Trophoblast cell (in vitro differentiated cells and primary cell): ENCODE data around the gene PAMR1.

Experiments
- DNase-seq, 2 donors: peaks; one replicate each; pipeline ENCODE4 v3.0.0-alpha.2; 2016
- H2AFZ ChIP-seq: 2 replicates; pipeline ENCODE4 v1.6.1; 2013; ENCODE audit warnings: low read length, moderate library complexity, mild to moderate bottlenecking; ENCODE audit not compliant: insufficient read depth, poor library complexity
- H2AK5ac ChIP-seq: 2 replicates; pipeline ENCODE4 v1.6.1; 2013; ENCODE audit warnings: mild to moderate bottlenecking, low read length
- H2BK120ac ChIP-seq: 2 replicates; pipeline ENCODE4 v1.6.1; 2013; ENCODE audit warnings: low read length, mild to moderate bottlenecking, moderate library complexity; ENCODE audit not compliant: insufficient read depth, poor library complexity
- H2BK12ac ChIP-seq: 2 replicates; pipeline ENCODE4 v1.6.1; 2013; ENCODE audit warnings: mild to moderate bottlenecking, low read length, moderate library complexity
- H2BK5ac ChIP-seq: 2 replicates; pipeline ENCODE4 v1.6.1; 2013; ENCODE audit warnings: low read length, low read depth, moderate library complexity, mild to moderate bottlenecking; ENCODE audit not compliant: poor library complexity
- H3K14ac ChIP-seq: 2 replicates; pipeline ENCODE4 v1.6.1; 2013; ENCODE audit warnings: mild to moderate bottlenecking, low read length
- H3K18ac ChIP-seq: 2 replicates; pipeline ENCODE4 v1.6.1; 2013; ENCODE audit warnings: mild to moderate bottlenecking, low read length
- H3K23ac ChIP-seq: 2 replicates; pipeline ENCODE4 v1.6.1; 2013; ENCODE audit warnings: low read length
- H3K27ac ChIP-seq: 2 replicates; pipeline ENCODE4 v1.5.1; 2013; ENCODE audit warnings: low read depth, mild to moderate bottlenecking, inconsistent platforms, low read length, moderate library complexity
- H3K27me3 ChIP-seq: 2 replicates; pipeline ENCODE4 v1.6.1; 2013; ENCODE audit warnings: inconsistent platforms, mild to moderate bottlenecking, low read length, moderate library complexity; ENCODE audit not compliant: insufficient read depth
- H3K36me3 ChIP-seq, 2 experiments: 1 replicate in 1 of 2; 2 replicates in 1 of 2; pipeline ENCODE4 v1.6.1; 2013; ENCODE audit warnings: low read length in 2 of 2, mild to moderate bottlenecking in 2 of 2, moderate library complexity in 1 of 2; ENCODE audit not compliant: insufficient read depth in 2 of 2, control insufficient read depth in 1 of 2
- H3K4ac ChIP-seq: 2 replicates; pipeline ENCODE4 v1.6.1; 2013; ENCODE audit warnings: low read depth, mild to moderate bottlenecking, low read length, moderate library complexity
- H3K4me1 ChIP-seq, 2 experiments: 1 replicate in 1 of 2; 2 replicates in 1 of 2; pipeline ENCODE4 v1.6.1; 2013; ENCODE audit warnings: low read length in 2 of 2, mild to moderate bottlenecking in 2 of 2, moderate library complexity in 1 of 2; ENCODE audit not compliant: insufficient read depth in 2 of 2, control insufficient read depth in 1 of 2
- H3K4me2 ChIP-seq: 2 replicates; pipeline ENCODE4 v1.6.1; 2013; ENCODE audit warnings: inconsistent platforms, mild to moderate bottlenecking, low read length, moderate library complexity
- H3K4me3 ChIP-seq: 2 replicates; pipeline ENCODE4 v1.5.1; 2013; ENCODE audit warnings: mild to moderate bottlenecking, low read depth, low read length, inconsistent platforms
- H3K79me1 ChIP-seq: one replicate; pipeline ENCODE4 v1.6.1; 2013; ENCODE audit warnings: low read length
- H3K79me2 ChIP-seq: 2 replicates; pipeline ENCODE4 v1.6.1; 2013; ENCODE audit warnings: low read length, mild to moderate bottlenecking; ENCODE audit not compliant: control insufficient read depth, insufficient read depth, poor library complexity
- H3K9ac ChIP-seq: 2 replicates; pipeline ENCODE4 v1.6.1; 2013; ENCODE audit warnings: mild to moderate bottlenecking, low read length
- H3K9me3 ChIP-seq: 2 replicates; pipeline ENCODE4 v1.6.1; 2013; ENCODE audit warnings: low read depth, mild to moderate bottlenecking, control low read depth, inconsistent platforms, low read length; ENCODE audit not compliant: insufficient read depth
- H4K12ac ChIP-seq: 2 replicates; pipeline ENCODE4 v1.6.1; 2013; ENCODE audit warnings: low read depth, mild to moderate bottlenecking, low read length, moderate library complexity
- H4K8ac ChIP-seq: 2 replicates; pipeline ENCODE4 v1.6.1; 2013; ENCODE audit warnings: low read depth, mild to moderate bottlenecking, low read length, moderate library complexity
- H4K91ac ChIP-seq: one replicate; pipeline ENCODE4 v1.6.1; 2013; ENCODE audit warnings: low read depth, mild to moderate bottlenecking, low read length, moderate library complexity
- WGBS: extraction: QIAGEN DNeasy Blood & Tissue Kit; methylation state at CpG from one replicate; pipeline ENCODE4 v1.1.7; 2013; ENCODE audit warnings: missing lambda C conversion rate; ENCODE audit not compliant: insufficient read length, insufficient coverage; ENCODE audit errors: extremely low coverage; 5-methylcytosine and 5-hydroxymethylcytosine counted together

The PAMR1 gene

GRCh38 chr11:35413598-35413997 lies 111.8 kb downstream of the PAMR1 start:
- WGBS, result no CpG with 5 or more reads among the region's 3 CpGs
- H3K14ac ChIP-seq, result no peak overlapping the region
- H4K91ac ChIP-seq, result no peak overlapping the region

GRCh38 chr11:35412285-35412684 lies 113.1 kb downstream of the PAMR1 start:
- Histone ChIP-seq H3K4me2 (no peak overlapping the region), H2BK12ac (no peak overlapping the region), H4K12ac (no peak overlapping the region), H3K4me3 (no peak overlapping the region), H4K91ac (no peak overlapping the region), H3K14ac (no peak overlapping the region), H2BK120ac (no peak overlapping the region), H2BK5ac (no peak overlapping the region), H3K4ac (no peak overlapping the region), H2AFZ (no peak overlapping the region), H3K36me3 (no peaks in the 10 kb centered on the region), H2AK5ac (no peak overlapping the region), H3K27me3 (peaks cover 10% of the 10 kb centered on the region), H3K18ac (no peak overlapping the region), H3K79me2 (no peaks in the 10 kb centered on the region), H3K79me1 (no peaks in the 10 kb centered on the region), H3K27ac (no peak overlapping the region), H3K9me3 (no peaks in the 10 kb centered on the region), H3K4me1 (no peaks in the 10 kb centered on the region), H4K8ac (no peak overlapping the region), H3K9ac (no peak overlapping the region), H3K23ac (no peak overlapping the region)
- DNase-seq, result peak in 1 of 2 donors; percentile 25
- no CpG with 5 or more reads among the region's 2 CpGs for whole genome bisulfite sequencing

More at GRCh38 chr11:35413598-35413997, 111.8 kb downstream of the PAMR1 start:
- Histone ChIP-seq H4K12ac (no peak overlapping the region), H3K23ac (no peak overlapping the region), H2BK120ac (no peak overlapping the region), H3K4ac (no peak overlapping the region), H3K9ac (no peak overlapping the region), H2AK5ac (no peak overlapping the region), H2AFZ (no peak overlapping the region), H3K4me2 (no peak overlapping the region), H3K36me3 (no peaks in the 10 kb centered on the region), H3K79me2 (no peaks in the 10 kb centered on the region), H3K27me3 (peaks cover 22% of the 10 kb centered on the region), H3K18ac (no peak overlapping the region), H2BK12ac (no peak overlapping the region), H3K4me3 (no peak overlapping the region), H3K27ac (no peak overlapping the region), H3K9me3 (no peaks in the 10 kb centered on the region), H4K8ac (no peak overlapping the region), H3K4me1 (peaks cover 0 to 3% of the 10 kb centered on the region in 2 experiments), H2BK5ac (no peak overlapping the region), H3K79me1 (no peaks in the 10 kb centered on the region)
- no peak for DNase-seq

GRCh38 chr11:35407041-35407440 lies 118.4 kb downstream of the PAMR1 start:
- no peak overlapping the region for H4K8ac ChIP-seq
- H4K12ac ChIP-seq, result no peak overlapping the region
- no peak overlapping the region for H4K91ac ChIP-seq
- H3K79me1 ChIP-seq, result no peaks in the 10 kb centered on the region
- no peaks in the 10 kb centered on the region for H3K4me1 ChIP-seq
- no peak overlapping the region for H3K9ac ChIP-seq
- no peak overlapping the region for H2AK5ac ChIP-seq
- H3K27ac ChIP-seq, result no peak overlapping the region
- H2BK12ac ChIP-seq, result no peak overlapping the region
- no CpG with 5 or more reads among the region's 1 CpG for WGBS
- no peaks in the 10 kb centered on the region for H3K27me3 ChIP-seq
- H3K23ac ChIP-seq, result no peak overlapping the region
- H3K14ac ChIP-seq, result no peak overlapping the region
- no peaks in the 10 kb centered on the region for H3K9me3 ChIP-seq
- no peaks in the 10 kb centered on the region for H3K36me3 ChIP-seq
- no peaks in the 10 kb centered on the region for H3K79me2 ChIP-seq
- no peak for DNase-seq
- no peak overlapping the region for H3K4me3 ChIP-seq
- no peak overlapping the region for H3K4me2 ChIP-seq
- no peak overlapping the region for H2BK5ac ChIP-seq
- no peak overlapping the region for H3K4ac ChIP-seq
- no peak overlapping the region for H2AFZ ChIP-seq
- H3K18ac ChIP-seq, result no peak overlapping the region
- H2BK120ac ChIP-seq, result no peak overlapping the region

DNA sequence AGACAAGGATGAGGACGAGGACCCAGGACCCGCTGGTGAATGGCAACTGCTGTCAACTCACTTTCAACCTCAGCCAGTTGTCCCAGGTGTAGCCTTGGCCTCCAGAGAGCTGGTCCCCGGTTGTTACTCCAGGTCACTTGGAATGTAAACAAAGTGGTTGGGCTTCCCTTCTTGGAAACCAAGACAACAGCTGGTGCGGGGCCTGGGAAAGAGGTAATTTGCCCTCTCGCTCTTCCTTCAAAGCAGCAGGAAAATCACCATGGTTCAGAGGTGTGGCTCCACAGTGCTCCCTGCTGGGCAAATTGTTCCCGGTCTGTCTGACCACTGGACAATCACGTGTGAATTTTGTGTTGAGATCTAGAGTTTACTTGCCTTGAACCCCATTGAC lies 121.0 kb downstream of the PAMR1 start:
- H4K12ac ChIP-seq, result no peak overlapping the region
- H2BK12ac ChIP-seq, result no peak overlapping the region
- H3K9ac ChIP-seq, result no peak overlapping the region
- H3K4me2 ChIP-seq, result no peak overlapping the region
- H3K23ac ChIP-seq, result no peak overlapping the region
- no peak overlapping the region for H2AK5ac ChIP-seq
- no peak overlapping the region for H2AFZ ChIP-seq
- H3K14ac ChIP-seq, result no peak overlapping the region
- WGBS, result no CpG with 5 or more reads among the region's 7 CpGs
- H3K27me3 ChIP-seq, result no peaks in the 10 kb centered on the region
- H4K91ac ChIP-seq, result no peak overlapping the region
- H3K18ac ChIP-seq, result no peak overlapping the region
- H3K36me3 ChIP-seq, result no peaks in the 10 kb centered on the region
- no peaks in the 10 kb centered on the region for H3K4me1 ChIP-seq
- no peaks in the 10 kb centered on the region for H3K79me1 ChIP-seq
- H2BK5ac ChIP-seq, result no peak overlapping the region
- H4K8ac ChIP-seq, result no peak overlapping the region
- no peak overlapping the region for H3K27ac ChIP-seq
- no peak overlapping the region for H3K4me3 ChIP-seq
- H3K79me2 ChIP-seq, result no peaks in the 10 kb centered on the region
- peak; percentile 57 to 73 for DNase-seq
- H3K4ac ChIP-seq, result no peak overlapping the region
- no peaks in the 10 kb centered on the region for H3K9me3 ChIP-seq
- H2BK120ac ChIP-seq, result no peak overlapping the region
